NCI-H1105 treated with DMSO at 0.1 percent for 48 hours (cell line): ENCODE measurements around the gene OPRD1.

Experiments
- DNase-seq: peaks from one replicate; lab custom pipeline; 2025; lab: John Stamatoyannopoulos, UW

Gene OPRD1

DNA sequence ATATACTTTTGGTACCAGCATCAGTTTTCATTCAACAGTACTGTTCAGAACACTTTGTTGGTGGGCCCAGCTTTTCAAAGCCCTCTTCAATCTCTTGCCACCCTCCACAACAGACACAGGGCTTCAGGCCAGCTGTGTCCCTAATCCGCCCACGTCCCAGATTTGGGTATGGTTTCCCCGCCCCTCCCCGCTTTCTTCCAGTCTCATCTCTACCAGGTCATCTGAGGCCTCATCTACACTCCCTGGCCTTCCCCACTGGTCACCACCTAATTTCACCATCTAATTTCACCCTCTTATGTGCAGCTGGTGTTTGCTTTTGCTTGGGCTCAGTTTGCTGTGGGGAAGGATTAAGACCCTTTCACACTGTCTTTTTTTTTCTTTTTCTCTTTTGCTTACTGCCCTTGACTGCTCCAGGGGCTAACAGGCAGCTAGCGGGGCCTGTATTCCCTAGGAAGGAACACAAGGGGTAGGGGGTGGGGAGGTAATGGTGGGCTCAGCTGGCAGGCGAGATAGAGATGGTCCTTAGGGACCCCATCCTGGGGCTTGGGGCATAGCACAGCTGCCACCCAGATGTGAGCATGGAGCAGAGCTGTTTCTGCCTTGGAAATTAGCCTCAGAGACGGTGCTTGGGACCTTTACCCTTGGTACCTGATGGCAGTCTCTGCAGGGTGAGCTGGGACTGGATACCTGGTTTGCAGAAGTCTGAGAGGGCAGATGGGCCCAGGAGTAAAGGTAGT, 98.6 kb downstream of the OPRD1 start:
- no peak for DNase-seq

DNA sequence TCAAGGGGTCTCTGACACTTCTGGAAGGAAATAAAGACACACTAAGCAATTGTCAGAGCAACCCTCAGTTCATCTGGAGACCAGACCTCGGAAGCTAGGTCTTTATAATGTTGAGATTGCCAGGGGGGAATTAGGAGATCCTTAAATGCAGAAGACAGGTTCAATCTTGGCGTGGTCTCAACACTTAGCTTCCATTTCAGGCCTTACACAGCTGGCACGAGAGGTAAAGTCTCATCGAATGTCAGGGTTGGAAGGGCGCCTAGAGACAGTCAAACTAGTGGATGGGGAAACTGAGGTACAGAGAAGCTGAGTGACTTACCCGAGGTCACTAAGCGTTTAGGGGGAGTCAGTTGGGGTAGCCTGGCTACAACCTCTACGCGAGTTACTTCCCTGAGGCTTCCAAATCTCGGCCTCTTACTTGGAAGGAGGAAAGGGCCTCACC, 101.8 kb downstream of the OPRD1 start:
- DNase-seq, result no peak

DNA sequence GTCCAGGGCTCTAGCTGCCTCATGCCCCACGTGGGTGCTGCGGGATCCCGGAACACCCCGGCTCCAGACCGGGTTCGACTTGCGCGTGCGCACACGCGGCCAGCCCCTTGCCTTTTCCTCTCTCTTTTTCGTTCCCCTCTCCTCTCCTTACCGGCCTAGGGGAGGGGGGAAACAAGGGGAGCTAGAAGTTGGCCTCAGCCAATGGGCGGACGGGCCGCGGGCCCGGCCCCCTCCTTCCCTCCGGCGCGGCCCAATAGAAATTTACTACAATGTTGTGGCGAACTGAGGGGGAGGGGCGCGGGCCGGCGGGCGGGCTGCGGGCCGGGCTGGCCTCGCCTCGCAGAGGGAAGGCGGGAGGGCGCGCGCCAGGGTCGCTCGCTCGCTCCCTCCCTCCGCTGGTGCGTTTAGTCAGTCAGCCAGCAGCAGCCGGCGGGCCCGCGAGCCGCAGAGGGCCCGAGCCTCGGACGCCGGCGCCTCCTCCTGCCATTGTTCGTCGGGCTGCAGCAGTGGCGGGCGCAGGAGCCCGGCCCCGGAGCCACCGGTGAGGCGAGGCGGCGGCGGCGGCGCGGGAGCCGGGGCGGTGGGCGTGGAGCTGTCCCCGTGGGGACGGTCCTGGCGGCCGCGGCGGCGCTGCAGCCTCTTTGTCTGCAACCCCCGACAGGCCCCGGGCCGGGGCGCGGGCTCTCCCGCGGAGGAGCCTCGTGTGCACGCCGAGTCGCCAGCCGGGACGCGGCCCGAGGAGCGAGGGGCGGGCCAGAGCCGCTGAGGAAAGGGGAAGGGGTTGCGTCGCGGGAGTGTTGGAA, 102.5 kb downstream of the OPRD1 start, which contains the start of gene EPB41:
Gene EPB41, plus strand, starts transcription at position 342 of the 803 bp plus-strand sequence. CDS start 72,869 bp downstream, outside the sequence.
- peak; percentile 98 for DNase-seq

DNA sequence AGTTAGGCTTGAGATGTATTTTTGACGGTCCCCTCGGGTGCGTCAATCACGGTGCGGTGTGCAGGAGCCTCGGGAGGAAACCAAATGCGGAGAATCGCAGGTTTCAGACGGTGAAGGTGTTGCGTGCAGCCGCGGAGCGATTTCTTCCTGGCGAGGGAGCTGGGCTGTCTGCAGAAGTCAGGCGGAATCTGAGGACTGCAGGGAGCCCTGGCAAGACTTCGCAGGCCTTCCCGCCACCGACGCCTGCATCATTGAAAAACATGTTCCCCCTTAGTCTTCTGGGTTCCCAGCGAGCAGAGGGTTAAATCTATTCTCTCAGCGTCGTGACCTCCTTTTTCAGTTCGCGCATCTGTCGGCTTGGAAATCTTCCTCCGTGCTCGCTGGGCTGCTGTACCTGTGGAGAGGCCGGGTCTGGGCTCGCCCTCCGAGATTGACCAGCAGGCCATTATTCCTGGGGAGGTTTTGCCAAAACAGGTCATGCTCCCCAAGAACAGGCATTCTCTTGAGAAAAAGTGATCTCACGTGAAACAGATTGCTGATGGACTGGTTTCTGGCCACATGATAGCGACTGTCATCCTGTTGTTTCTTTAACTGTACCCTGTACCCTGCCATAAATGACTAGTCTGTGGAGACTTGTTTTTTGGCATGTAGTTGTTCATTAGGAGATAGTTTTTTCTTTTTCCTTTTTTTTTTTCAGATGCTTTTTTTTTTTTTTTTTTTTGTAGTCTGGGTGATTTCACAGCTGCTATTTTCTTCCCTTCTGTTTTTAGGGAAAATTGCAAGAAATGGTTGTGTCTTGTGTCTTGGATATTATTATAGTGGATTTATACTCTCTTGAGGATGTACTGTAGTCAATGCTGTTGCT, 103.3 kb downstream of the OPRD1 start:
- peak; percentile 67 for DNase-seq

DNA sequence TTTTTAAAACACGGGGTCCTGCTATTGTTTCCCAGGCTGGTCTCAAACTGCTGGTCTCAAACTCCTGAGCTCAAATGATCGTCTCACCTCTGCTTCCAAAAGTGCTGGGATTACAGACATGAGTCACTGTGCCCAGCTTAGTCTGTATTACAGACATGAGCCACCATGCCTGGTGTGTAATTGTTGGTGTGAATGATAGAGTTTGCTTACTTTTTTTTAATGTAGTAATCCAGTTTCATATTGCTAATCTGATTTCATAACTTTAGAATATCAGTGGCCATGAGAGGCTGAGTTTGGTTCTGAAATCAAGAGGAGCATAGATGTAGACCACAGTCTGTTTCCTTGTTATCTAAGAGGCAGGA, 105.8 kb downstream of the OPRD1 start:
- DNase-seq, result no peak
